Left ventricle myocardium inferior (tissue), 1 donor: ENCODE results near the gene DNASE1L3. TPM values are rescaled to one million over a fixed set of nuclear protein-coding genes. Genes with fewer than 3 reads are reported as not detected.

Experiments
- DNase-seq: peaks from one replicate; pipeline ENCODE4 v3.0.0-alpha.2; 2020
- H3K27ac ChIP-seq: fragments of 200-600 bp; replicated peaks from 2 replicates; pipeline ENCODE4 v1.8.0; 2021
- H3K27me3 ChIP-seq: fragments of 200-600 bp; 2 replicates; pipeline ENCODE4 v1.8.0; 2021; ENCODE audit warnings: low read depth
- H3K36me3 ChIP-seq: fragments of 200-600 bp; 2 replicates; pipeline ENCODE4 v1.8.0; 2021
- H3K4me1 ChIP-seq: fragments of 200-600 bp; 2 replicates; pipeline ENCODE4 v1.8.0; 2021
- H3K4me3 ChIP-seq: fragments of 200-600 bp; 2 replicates; pipeline ENCODE4 v1.8.0; 2021; ENCODE audit warnings: mild to moderate bottlenecking, moderate library complexity
- H3K9me3 ChIP-seq: fragments of 200-600 bp; replicated peaks from 2 replicates; pipeline ENCODE4 v1.8.0; 2021
- CTCF ChIP-seq: fragments of 200-600 bp; IDR thresholded peaks from 2 replicates; pipeline ENCODE4 v1.8.0; 2021; ENCODE audit warnings: antibody characterized with exemption, mild to moderate bottlenecking, borderline replicate concordance
- intact Hi-C: fragments of 100-400 bp; cut with micrococcal nuclease; formaldehyde crosslinking; loops from one replicate; pipeline ENCODE4 v1.11.0; 2022
- total RNA-seq: library from RNA; stranded (reverse); fragmentation: NEBNext Ultra II Directional; extraction: Animal tissue kit (Norgen Biotek cat#: 25700); gene quantifications from one replicate; pipeline ENCODE4 v1.2.1, GENCODE V29; 2021
- donor health status: DM: no; HTN: yes; CAD: no; lungs with severe emphysema.

DNASE1L3 gene
- total RNA-seq, 1 donor from 2014 or later, result 4.5 TPM

GRCh38 chr3:58179235-58180098, 31.3 kb downstream of the DNASE1L3 start:
- DNase-seq, result no peak
- no peaks in the 10 kb centered on the region for H3K36me3 ChIP-seq
- no peak overlapping the region for H3K27ac ChIP-seq
- no peak for TF ChIP-seq CTCF
- no peak overlapping the region for H3K4me3 ChIP-seq
- H3K4me1 ChIP-seq, result peaks cover 38% of the 10 kb centered on the region
- no peaks in the 10 kb centered on the region for H3K9me3 ChIP-seq
- no peaks in the 10 kb centered on the region for H3K27me3 ChIP-seq
- intact Hi-C loops, result loop anchor here (5.0 kb wide), 1 partner anchor 118 kb away; no protein-coding TSS in a partner anchor

DNA sequence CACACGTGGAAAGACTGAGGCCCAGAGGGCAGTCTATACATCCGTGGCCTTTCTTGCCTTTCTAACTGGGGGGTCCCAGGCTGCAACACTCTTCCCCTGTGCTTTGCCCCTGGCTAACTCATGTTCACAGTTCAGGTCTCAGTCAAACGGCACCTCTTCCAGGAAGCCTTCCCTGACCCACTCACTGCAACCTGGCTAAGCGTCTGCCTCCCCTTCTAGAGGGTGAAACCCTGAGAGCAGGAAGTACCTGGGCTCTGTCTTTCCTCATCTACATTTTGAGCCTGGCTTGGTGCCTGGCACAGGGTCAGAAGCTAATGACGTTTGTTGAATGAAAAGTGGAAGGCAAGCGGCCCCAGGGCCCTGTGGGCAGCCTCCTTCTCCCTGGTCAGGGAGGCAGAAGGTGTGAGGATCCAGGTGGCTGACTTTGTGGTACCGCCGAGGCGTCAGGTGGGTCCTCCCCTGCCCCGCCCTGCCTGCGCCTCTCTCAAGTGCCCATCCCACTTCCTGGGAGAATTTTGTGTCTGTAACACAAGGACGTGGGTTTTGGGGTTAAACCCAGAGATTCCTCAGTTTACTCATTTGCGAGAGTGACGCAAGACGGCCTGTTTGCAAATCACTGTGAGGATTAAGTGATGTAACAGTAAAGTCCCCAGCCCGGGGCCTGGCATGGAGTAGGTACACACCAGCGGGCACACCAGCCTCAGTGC, 32.1 kb downstream of the DNASE1L3 start:
- H3K27ac ChIP-seq, result no peak overlapping the region
- peaks cover 46% of the 10 kb centered on the region for H3K4me1 ChIP-seq
- H3K36me3 ChIP-seq, result no peaks in the 10 kb centered on the region
- no peak for DNase-seq
- no peaks in the 10 kb centered on the region for H3K27me3 ChIP-seq
- intact Hi-C loops, result no loop called here
- no peaks in the 10 kb centered on the region for H3K9me3 ChIP-seq
- H3K4me3 ChIP-seq, result peak overlapping the region; percentile 68
- no peak for TF ChIP-seq CTCF

DNA sequence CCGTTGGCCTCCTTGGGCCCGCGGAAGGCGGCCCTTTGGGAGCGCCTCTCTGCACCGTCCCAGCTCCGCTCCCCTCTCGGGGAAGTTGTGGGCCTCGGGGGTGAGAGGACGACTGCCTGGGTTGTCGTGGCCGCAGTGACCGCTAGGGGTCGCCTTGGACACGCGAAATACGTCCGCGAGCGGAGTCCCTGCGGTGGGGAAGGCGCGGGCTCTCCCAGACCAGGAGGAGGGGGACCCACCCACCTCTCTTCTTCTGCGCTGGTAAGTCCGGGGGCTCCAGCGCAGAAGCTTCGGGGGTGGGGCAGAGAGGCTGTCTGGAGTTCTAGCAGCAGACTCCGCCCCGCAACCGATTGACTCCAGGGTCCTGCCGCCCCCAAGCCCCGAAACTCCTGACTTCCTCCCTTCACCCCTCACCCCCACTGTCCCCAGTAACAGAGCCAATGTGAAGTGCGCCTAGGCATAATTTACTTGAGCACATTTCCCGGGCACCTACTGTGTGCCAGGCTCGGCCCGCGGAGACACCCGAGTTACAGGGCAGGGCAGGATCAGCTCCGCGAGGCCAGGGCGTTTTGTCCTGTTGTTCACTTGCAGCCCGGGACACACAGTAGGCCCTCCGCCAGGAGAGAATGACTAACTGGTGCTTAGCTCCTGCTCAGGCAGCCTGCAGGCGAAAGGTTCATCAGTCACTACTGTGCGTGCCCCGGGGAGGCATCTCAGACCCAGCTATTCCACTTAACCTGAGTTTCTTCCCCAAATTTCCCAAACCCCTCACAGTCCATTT, 32.8 kb downstream of the DNASE1L3 start:
- Histone ChIP-seq H3K4me3 (peak overlapping the region; percentile 68), H3K36me3 (no peaks in the 10 kb centered on the region), H3K4me1 (peaks cover 50% of the 10 kb centered on the region), H3K9me3 (no peaks in the 10 kb centered on the region), H3K27me3 (no peaks in the 10 kb centered on the region), H3K27ac (no peak overlapping the region)
- TF ChIP-seq CTCF, result peak; percentile 94
- peak; percentile 91 for DNase-seq
- intact Hi-C loops, result no loop called here

- Histone ChIP-seq H3K4me1 (peaks cover 50% of the 10 kb centered on the region), H3K27me3 (no peaks in the 10 kb centered on the region), H3K27ac (no peak overlapping the region), H3K36me3 (no peaks in the 10 kb centered on the region), H3K9me3 (no peaks in the 10 kb centered on the region), H3K4me3 (peak overlapping the region; percentile 68)
- no peak for DNase-seq
- TF ChIP-seq CTCF, result no peak
- intact Hi-C loops, result no loop called here
Measured at GRCh38 chr3:58176827-58177489, 33.8 kb downstream of the DNASE1L3 start.

DNA sequence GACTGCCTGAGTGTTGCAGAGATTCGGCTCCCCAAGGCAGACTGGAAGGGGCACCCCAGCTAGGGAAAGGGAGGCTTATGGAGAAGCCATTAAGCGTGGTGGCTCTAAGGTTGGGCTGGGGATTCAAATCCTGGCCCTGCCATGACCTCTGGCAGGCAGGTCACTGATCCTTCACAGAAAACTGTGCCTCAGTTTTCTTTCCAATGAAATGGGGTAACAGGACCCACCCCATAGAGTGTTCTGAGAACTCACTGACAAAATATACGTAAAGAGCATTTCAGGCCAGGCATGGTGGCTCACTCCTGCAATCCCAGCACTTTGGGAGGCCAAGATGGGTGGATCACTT, 34.6 kb downstream of the DNASE1L3 start:
- TF ChIP-seq CTCF, result no peak
- Histone ChIP-seq H3K9me3 (no peaks in the 10 kb centered on the region), H3K36me3 (peaks cover 8% of the 10 kb centered on the region), H3K4me3 (no peak overlapping the region), H3K4me1 (peaks cover 50% of the 10 kb centered on the region), H3K27me3 (no peaks in the 10 kb centered on the region), H3K27ac (peak overlapping the region; percentile 70)
- DNase-seq, result no peak
- intact Hi-C loops, result no loop called here
